Stimulated activated CD8-positive, alpha-beta memory T cell treated with anti-CD3 and anti-CD28 coated beads, Interleukin-7, amount 100 ng/mL, for 1 hour (primary cell): ENCODE results near the gene SERPINE2.

ENCODE experiments used
- DNase-seq, 2 donors: peaks; one replicate each; pipeline ENCODE4 v3.0.0-alpha.2; 2020; ENCODE audit warnings: low read depth in 2 of 2

The SERPINE2 gene

DNA sequence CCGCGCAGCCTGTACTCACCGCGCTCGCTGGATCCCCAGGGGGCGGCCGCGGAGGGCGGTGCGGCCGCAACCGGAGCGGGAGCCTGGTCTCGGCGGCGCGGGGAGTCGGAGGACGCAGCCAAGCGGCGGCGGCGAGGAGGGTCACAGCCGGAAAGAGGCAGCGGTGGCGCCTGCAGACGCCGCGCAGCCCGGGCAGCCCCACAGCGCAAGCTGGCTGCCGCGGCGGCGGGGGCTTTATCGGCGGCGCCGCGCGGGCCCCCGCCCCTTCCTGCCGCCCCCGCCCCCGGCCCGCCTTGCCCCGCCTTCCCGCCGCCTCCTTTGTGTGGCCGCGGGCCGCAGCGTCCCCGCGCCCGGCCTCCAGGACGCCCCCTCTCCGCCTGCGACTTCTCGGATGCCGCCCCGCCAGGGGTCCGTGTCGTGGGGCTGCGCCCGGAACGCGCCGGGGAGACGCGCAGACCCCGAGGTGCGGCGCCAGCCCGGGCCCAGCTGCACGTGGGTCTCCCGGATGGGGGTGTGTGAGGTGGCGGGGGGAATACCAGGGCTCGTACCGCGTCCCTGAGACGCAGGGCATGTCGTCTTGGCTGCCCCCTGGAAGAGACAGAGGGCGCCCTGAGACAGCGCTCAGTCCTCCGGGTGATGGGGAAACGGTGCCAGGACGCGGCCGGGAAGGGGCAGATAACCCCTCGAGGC lies at the start of gene SERPINE2:
TSS of gene SERPINE2 (minus strand) at position 207 of the 690 bp plus-strand sequence. CDS start 37,386 bp downstream, outside the sequence.
- no peak for DNase-seq

- no peak for DNase-seq
Measured at GRCh38 chr2:224086226-224086914, 47.3 kb upstream of the SERPINE2 start.

GRCh38 chr2:224085811-224086210 lies 46.7 kb upstream of the SERPINE2 start:
- DNase-seq = no peak

- DNase-seq = no peak
Measured at GRCh38 chr2:224085246-224085645, 46.2 kb upstream of the SERPINE2 start.

GRCh38 chr2:224084266-224084892 lies 45.3 kb upstream of the SERPINE2 start:
- no peak for DNase-seq

DNA sequence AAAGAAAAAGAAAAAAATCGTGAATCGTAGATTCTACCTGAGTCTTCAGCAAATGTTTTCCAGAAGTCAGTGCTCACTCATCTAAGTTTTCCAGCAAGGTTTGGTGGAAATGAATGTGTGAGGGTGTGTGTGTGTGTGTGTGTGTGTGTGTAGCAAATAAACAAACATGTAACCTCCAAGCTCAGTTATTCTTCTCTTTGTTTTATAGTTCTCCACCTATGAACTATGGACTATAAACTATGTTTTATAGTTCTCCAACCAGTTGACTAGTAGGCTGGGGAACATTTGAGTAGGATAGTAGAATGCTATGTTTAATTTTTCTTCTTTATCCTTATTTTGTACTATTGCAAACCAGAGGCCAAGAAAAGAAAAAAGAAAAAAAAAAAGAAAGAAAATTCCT lies 44.6 kb upstream of the SERPINE2 start:
- no peak for DNase-seq

GRCh38 chr2:224078656-224079055 lies 39.6 kb upstream of the SERPINE2 start:
- DNase-seq = no peak

DNA sequence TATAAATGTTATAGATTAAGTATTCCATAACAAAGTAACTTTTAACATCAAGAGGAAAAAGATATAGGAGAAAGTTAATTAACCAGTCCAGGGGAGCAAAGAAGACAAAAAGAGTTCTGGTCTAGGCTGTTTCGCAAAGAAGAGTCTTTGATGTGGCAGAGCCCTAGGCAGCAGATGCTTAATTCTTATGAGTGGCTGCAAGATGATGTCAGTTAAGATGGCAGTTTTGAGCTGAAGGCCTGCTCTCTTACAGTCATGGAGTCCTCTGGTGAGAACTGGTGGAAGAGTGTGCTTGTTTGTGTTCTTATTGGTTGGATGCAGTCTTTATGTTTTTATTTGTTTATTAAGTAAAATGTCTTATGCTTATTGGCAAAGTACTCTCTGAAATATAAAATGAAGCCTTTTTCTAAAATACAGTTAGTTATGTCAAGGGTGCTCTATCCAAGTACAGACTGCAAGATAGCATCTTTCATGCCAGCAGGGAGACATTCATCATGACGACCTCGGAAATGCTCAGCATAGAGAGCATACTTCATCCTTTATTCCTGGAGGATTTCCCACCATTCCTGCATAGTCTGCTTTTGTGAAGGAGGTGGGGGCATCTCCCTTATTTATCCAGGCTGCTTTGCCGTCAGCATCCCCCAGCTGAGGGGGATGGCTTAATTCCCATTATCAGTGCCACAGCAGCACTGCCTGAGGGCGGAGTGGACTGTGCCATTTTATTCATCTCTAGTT lies 38.9 kb upstream of the SERPINE2 start:
- DNase-seq = no peak

- DNase-seq = no peak
Measured at GRCh38 chr2:224075588-224075987, 36.5 kb upstream of the SERPINE2 start.

- DNase-seq = no peak
Measured at GRCh38 chr2:224073676-224074075, 34.6 kb upstream of the SERPINE2 start.

- DNase-seq = no peak
Measured at GRCh38 chr2:224072541-224073188, 33.6 kb upstream of the SERPINE2 start.

- no peak for DNase-seq
Measured at GRCh38 chr2:224069172-224069571, 30.1 kb upstream of the SERPINE2 start.

DNA sequence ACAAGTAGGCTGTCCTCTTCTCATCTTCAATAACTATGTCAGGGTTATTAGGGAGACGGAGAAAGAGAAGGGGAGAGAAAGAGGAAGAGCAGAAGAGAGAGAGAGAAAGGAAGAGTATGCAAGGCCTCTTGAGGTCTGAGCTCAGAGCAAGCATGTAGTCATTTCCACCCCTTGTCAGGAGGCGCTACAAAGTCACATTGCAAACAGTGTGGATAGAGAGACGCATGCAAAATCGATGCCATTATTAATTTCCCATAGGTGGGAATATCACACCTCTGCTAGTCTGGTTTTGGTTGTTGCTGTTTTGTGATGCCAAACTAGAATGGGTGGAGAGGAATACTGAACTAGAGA lies 24.2 kb upstream of the SERPINE2 start:
- DNase-seq = no peak

DNA sequence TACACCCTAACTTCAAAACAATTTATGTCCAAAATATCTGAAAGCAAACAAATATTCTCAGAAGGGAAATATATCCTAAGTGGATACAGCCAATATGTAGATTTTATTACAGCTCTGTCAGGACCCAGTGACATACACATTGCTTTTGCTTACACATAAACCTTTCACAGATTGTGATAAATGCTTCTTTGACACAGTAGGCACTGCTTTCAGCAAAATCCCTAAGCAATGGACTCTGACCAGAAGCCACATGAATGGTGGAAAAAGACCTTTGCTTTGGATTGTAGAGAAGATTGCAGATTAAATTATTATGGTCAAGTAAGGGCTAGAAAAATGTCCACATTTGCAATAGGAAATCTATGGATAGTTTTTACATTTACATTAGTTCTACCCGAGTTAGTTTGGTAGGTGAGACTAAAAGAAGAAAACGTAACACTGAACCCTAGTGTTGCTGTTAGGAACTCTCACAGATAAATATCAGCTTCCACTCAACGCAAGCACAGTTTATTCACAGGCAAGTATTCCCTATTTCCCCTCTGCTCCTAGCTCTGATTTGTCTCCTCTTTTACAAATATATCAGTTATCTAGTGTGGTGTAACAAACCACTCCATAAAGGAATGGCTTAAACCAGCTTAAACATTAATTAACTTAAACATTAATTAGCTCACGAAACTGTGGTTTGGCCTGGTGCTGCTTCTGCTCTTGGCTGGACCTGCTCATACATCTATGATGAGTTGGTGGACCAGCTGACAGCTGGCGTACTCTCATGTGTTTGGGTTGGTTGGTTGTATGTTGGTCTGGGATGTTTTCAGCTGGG lies 23.6 kb upstream of the SERPINE2 start:
- DNase-seq = no peak

GRCh38 chr2:224060783-224061482 lies 21.8 kb upstream of the SERPINE2 start:
- DNase-seq = no peak

DNA sequence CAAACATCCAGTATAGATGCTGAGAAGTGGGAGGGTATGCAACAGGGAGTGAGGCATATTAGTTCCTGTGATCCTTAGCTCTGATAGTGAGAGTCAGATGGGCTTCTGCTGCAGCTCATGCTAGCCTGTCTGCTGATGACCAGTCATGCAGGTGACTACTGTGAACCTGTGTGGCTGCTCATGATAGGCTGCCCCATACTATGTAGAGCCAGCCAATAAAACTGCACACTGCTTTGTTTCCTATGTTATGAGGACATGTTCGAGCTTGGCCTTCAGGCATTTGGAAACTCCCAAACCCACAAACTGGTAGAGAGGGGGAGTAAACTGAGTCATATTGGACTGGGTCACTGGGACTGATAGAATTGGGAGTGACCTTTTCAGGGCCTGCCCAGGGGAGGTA lies 20.1 kb upstream of the SERPINE2 start:
- DNase-seq = no peak

DNA sequence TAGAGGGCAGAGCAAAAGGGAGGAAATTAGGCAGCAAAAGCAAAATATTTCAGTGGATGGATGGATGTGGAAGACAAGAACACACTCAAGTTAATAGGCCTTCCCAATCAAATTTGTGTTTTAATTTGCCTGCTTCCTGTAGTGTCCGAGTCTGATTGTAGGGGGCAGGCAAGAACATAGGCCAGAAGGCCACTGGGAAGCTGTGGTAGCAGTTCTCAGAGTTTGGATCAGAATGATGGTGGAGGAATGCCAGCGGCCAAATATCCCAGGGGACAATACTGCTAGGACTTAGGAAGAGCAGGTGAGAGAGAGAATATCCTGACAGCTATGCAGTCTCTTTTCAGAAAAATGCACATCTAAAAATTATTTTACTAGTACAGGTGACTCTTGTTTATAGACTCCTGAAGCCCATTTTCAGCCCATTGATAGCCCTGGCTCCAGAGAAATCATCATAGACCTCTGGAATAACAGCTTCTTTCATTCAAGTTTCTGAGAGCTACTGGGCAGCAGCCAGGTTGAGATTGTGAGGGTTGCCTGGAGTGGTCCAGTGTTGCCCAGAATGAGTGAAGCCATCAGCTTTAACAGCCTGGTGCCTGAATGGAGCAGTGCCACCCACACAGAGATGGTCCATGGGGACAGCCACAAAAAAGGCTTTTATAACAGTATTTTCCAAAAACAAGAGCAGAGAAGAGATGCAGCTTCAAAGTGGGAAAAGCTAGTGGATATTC lies 19.1 kb upstream of the SERPINE2 start:
- no peak for DNase-seq

- no peak for DNase-seq
Measured at GRCh38 chr2:224056889-224057288, 17.8 kb upstream of the SERPINE2 start.

DNA sequence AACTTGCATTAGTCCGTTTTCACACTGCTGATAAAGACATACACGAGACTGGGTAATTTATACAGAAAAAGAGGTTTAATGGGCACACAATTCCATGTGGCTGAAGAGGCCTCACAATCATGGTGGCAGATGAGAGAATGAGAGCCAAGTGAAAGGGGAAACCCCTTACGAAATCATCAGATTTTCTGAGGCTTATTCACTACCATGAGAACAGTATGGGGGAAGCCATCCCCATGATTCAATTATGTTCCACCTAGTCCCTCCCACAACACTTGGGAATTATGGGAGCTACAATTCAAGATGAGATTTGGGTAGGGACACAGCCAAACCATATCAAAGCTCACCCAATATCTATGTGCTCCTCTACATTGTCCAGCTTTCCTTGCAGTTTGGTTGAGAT lies 16.0 kb upstream of the SERPINE2 start:
- DNase-seq = no peak

GRCh38 chr2:224046752-224047151 lies 7.7 kb upstream of the SERPINE2 start:
- DNase-seq = no peak
